HCT116 (cell line): Measurements from ENCODE around the gene THSD4. TPM values are rescaled to one million over a fixed set of nuclear protein-coding genes. Genes with fewer than 3 reads are reported as not detected.

ENCODE experiments used
- ATAC-seq: fragments of 200-7000 bp; cut with Tn5 transposase; 2 replicates; pipeline ENCODE4 v1.9.1; 2020; ENCODE audit warnings: mild to moderate bottlenecking, moderate library complexity
- BruUV-seq: library from RNA; stranded (reverse); fragments of 400-500 nt; replicated peaks from 2 replicates; lab custom pipeline; 2021; lab: Mats Ljungman, UMichigan
- CTCF ChIA-PET: fragments of 300-600 bp; sonication (Branson Sonifier 250); formaldehyde crosslinking; loops from one replicate; lab custom pipeline; 2021; ENCODE audit warnings: antibody characterized with exemption; lab: Charles Lee
- POLR2A ChIA-PET: fragments of 300-600, 350-600 bp; sonication (Branson Sonifier 250); formaldehyde crosslinking; loops from one replicate; lab custom pipeline; 2021; ENCODE audit warnings: antibody characterized with exemption; lab: Charles Lee
- RAD21 ChIA-PET, 2 experiments: fragments of 300-600 bp; sonication (Branson Sonifier 250); formaldehyde crosslinking; loops; one replicate each; lab custom pipeline; 2023; ENCODE audit warnings: low total read pairs in 2 of 2; ENCODE audit not compliant: uncharacterized antibody in 2 of 2, unreplicated experiment in 2 of 2, low non-redundant PET in 1 of 2; lab: Charles Lee
- DNase-seq: peaks from one replicate; pipeline ENCODE4 v3.0.0-alpha.2; 2010; ENCODE audit warnings: low read depth, low spot score
- H2AFZ ChIP-seq: fragments of 200-600 bp; shearing (Covaris generic), sonication (generic); 2 replicates; pipeline ENCODE4 v1.6.1; 2017; ENCODE audit warnings: low read depth, mixed run types, mixed read lengths, antibody characterized with exemption, low read length; ENCODE audit not compliant: poor library complexity, severe bottlenecking
- H3K27ac ChIP-seq: 2 replicates; pipeline ENCODE4 v1.5.1; 2012; ENCODE audit warnings: low read depth, low read length
- H3K27me3 ChIP-seq: fragments of 200-600 bp; sonication (generic); 2 replicates; pipeline ENCODE4 v1.6.1; 2016; ENCODE audit warnings: mixed run types, low read length, mixed read lengths; ENCODE audit not compliant: insufficient read depth
- H3K36me3 ChIP-seq, 2 experiments: fragments of 200-500 bp in 1 of 2; fragments of 200-600 bp in 1 of 2; sonication (Bioruptor generic) in 1 of 2; sonication (generic) in 1 of 2; 2 replicates each; pipeline versions ENCODE4 v1.5.1 to v1.6.1; 2014 to 2016; ENCODE audit warnings: low read length in 2 of 2, inconsistent platforms in 1 of 2, mixed read lengths in 1 of 2, mixed run types in 1 of 2; ENCODE audit not compliant: insufficient read depth in 2 of 2, control insufficient read depth in 1 of 2
- H3K4me1 ChIP-seq, 2 experiments: fragments of 200-600 bp in 1 of 2; sonication (generic) in 1 of 2; 2 replicates each; pipeline versions ENCODE4 v1.5.1 to v1.6.1; 2012 to 2017; ENCODE audit warnings: low read length in 2 of 2, inconsistent platforms in 1 of 2, mild to moderate bottlenecking in 1 of 2, mixed read lengths in 1 of 2, mixed run types in 1 of 2, moderate library complexity in 1 of 2; ENCODE audit not compliant: insufficient read depth in 2 of 2, control insufficient read depth in 1 of 2
- H3K4me2 ChIP-seq: fragments of 200-600 bp; sonication (generic); 2 replicates; pipeline ENCODE4 v1.6.1; 2017; ENCODE audit warnings: mixed run types, low read length, mixed read lengths
- H3K4me3 ChIP-seq, 2 experiments: fragments of 200-600 bp in 1 of 2; sonication (generic) in 1 of 2; replicated peaks in 1 of 2; 2 replicates each; pipeline ENCODE4 v1.5.1; 2011 to 2016; ENCODE audit warnings: low read length in 2 of 2, control low read depth in 1 of 2, low read depth in 1 of 2, mild to moderate bottlenecking in 1 of 2, mixed read lengths in 1 of 2, mixed run types in 1 of 2
- H3K79me2 ChIP-seq: fragments of 200-600 bp; sonication (generic); 2 replicates; pipeline ENCODE4 v1.6.1; 2017; ENCODE audit warnings: mild to moderate bottlenecking, mixed run types, low read length, moderate library complexity, mixed read lengths; ENCODE audit not compliant: insufficient read depth
- H3K9ac ChIP-seq: fragments of 200-600 bp; sonication (generic); 2 replicates; pipeline ENCODE4 v1.6.1; 2016; ENCODE audit warnings: low read length, mixed read lengths
- H3K9me2 ChIP-seq: fragments of 200-600 bp; sonication (generic), shearing (Covaris generic); 2 replicates; pipeline ENCODE4 v1.6.1; 2017; ENCODE audit warnings: mixed run types, mild to moderate bottlenecking, moderate library complexity; ENCODE audit not compliant: insufficient read depth
- H3K9me3 ChIP-seq, 2 experiments: fragments of 200-500 bp in 1 of 2; fragments of 200-600 bp in 1 of 2; sonication (Bioruptor generic) in 1 of 2; sonication (generic) in 1 of 2; 2 replicates each; pipeline ENCODE4 v1.6.1; 2014 to 2017; ENCODE audit warnings: low read length in 2 of 2, mixed read lengths in 2 of 2, inconsistent platforms in 1 of 2, low read depth in 1 of 2, mild to moderate bottlenecking in 1 of 2, mixed run types in 1 of 2, moderate library complexity in 1 of 2; ENCODE audit not compliant: control insufficient read depth in 1 of 2, insufficient read depth in 1 of 2
- H4K20me1 ChIP-seq: fragments of 200-600 bp; sonication (generic), shearing (Covaris generic); 2 replicates; pipeline ENCODE4 v1.6.1; 2017; ENCODE audit warnings: mixed run types, mild to moderate bottlenecking, moderate library complexity; ENCODE audit not compliant: insufficient read depth
- ATF3 ChIP-seq: IDR thresholded peaks from 2 replicates; pipeline ENCODE4 v1.6.1; 2012
- CBX3 ChIP-seq: IDR thresholded peaks from 2 replicates; pipeline ENCODE4 v1.6.1; 2012; ENCODE audit warnings: low read depth
- CEBPB ChIP-seq: IDR thresholded peaks from 2 replicates; pipeline ENCODE4 v1.6.1; 2012; ENCODE audit warnings: low read depth
- CTCF ChIP-seq, 3 experiments: fragments of 200-600 bp in 1 of 3; sonication (generic) in 1 of 3; IDR thresholded peaks in 2 of 3; conservative IDR thresholded peaks in 1 of 3; 2 replicates each; pipeline ENCODE4 v1.5.1; 2012 to 2017; ENCODE audit warnings: low read depth in 2 of 3, low read length in 2 of 3, antibody characterized with exemption in 1 of 3, borderline replicate concordance in 1 of 3, control low read depth in 1 of 3, mild to moderate bottlenecking in 1 of 3, mixed read lengths in 1 of 3, mixed run types in 1 of 3, moderate library complexity in 1 of 3; ENCODE audit not compliant: insufficient read depth in 1 of 3
- EGR1 ChIP-seq: IDR thresholded peaks from 2 replicates; pipeline ENCODE4 v1.6.1; 2012; ENCODE audit warnings: low read depth
- ELF1 ChIP-seq: IDR thresholded peaks from 2 replicates; pipeline ENCODE4 v1.6.1; 2012; ENCODE audit warnings: low read depth, borderline replicate concordance
- EZH2 ChIP-seq: fragments of 200-600 bp; sonication (generic); IDR thresholded peaks from 2 replicates; pipeline ENCODE4 v1.6.1; 2017; ENCODE audit warnings: antibody characterized with exemption, mixed run types
- EZH2phosphoT487 ChIP-seq: fragments of 200-600 bp; IDR thresholded peaks from 2 replicates; pipeline ENCODE4 v1.6.1; 2018; ENCODE audit warnings: antibody characterized with exemption, borderline replicate concordance
- FOSL1 ChIP-seq: IDR thresholded peaks from 2 replicates; pipeline ENCODE4 v1.6.1; 2012; ENCODE audit warnings: low read depth
- JUND ChIP-seq: IDR thresholded peaks from 2 replicates; pipeline ENCODE4 v1.6.1; 2012
- MAX ChIP-seq: IDR thresholded peaks from 2 replicates; pipeline ENCODE4 v1.6.1; 2012
- POLR2A ChIP-seq: IDR thresholded peaks from 2 replicates; pipeline ENCODE4 v1.7.0; 2011; ENCODE audit warnings: borderline replicate concordance; ENCODE audit not compliant: insufficient read depth, insufficient read length; ENCODE audit errors: extremely low read depth
- POLR2AphosphoS5 ChIP-seq: IDR thresholded peaks from 2 replicates; pipeline ENCODE4 v1.6.1; 2011; ENCODE audit warnings: mild to moderate bottlenecking, low read depth, low read length, moderate library complexity
- REST ChIP-seq: IDR thresholded peaks from 2 replicates; pipeline ENCODE4 v1.6.1; 2012; ENCODE audit warnings: low read depth
- SIN3A ChIP-seq: IDR thresholded peaks from 2 replicates; pipeline ENCODE4 v1.6.1; 2012; ENCODE audit warnings: low read depth
- SP1 ChIP-seq: IDR thresholded peaks from 2 replicates; pipeline ENCODE4 v1.6.1; 2012; ENCODE audit warnings: low read depth
- ZFX ChIP-seq: fragments of 450-650 bp; IDR thresholded peaks from 2 replicates; pipeline ENCODE4 v1.6.1; 2017
- intact Hi-C: fragments of 100-400 bp; cut with micrococcal nuclease; formaldehyde crosslinking; loops from 2 replicates; pipeline ENCODE4 v1.10.0; 2022
- total RNA-seq: library from RNA; stranded (reverse); gene quantifications from one replicate; pipeline ENCODE4 v1.2.1, GENCODE V29; 2021; ENCODE audit not compliant: unreplicated experiment
- TF ChIP-seq, protein P1 (sequence below): IDR thresholded peaks from 2 replicates; pipeline ENCODE4 v1.6.1; 2011; ENCODE audit warnings: mild to moderate bottlenecking, low read length, moderate library complexity; ENCODE audit not compliant: insufficient replicate concordance; ENCODE audit errors: extremely low read depth

The THSD4 gene
- total RNA-seq, 1 experiment from 2014 or later: 30.5 TPM

DNA sequence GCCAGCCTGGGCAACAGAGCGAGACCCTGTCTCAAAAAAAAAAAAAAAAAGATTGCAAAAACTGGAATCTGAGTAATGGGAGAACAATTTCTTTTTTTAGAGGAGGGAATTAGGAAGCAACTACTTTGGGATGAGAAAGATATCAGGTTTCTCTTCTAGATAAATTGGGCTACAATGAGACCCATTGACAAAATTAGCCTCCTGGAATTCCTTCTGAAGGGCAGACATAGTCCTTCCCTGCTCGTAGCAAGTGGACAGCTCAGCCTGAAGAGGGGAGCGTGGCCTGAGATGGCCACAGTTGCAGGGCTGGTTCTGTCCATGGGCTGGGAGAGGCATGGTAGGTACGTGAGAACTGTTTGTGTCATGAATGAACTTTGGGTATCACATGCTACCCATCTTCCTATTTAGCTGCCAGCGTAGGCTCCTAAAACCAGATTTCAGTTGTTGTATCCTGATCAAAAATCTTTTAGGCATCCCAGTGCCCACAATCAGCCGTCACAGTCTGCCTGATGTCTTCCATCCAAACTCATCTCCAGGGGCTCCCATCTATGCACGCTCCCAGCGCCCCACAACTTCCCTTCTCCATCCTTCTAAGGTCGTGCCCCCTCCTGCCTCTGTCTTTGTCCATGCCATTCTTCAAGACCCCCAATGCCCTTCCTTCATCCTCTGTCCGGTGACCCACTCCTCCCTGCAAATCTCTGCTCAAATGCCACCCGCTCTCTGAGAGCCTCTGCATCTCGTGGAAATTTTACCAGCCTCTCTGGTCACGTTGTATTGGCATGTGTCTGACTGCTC, 603.0 kb downstream of the THSD4 start:
- TF ChIP-seq JUND (no peak), EGR1 (no peak), POLR2AphosphoS5 (no peak), EZH2 (no peak), MAX (no peak), SIN3A (no peak), REST (no peak), ATF3 (no peak), EZH2phosphoT487 (no peak), ELF1 (no peak), SP1 (no peak), CTCF (IDR thresholded peaks at IDR 0.05 in 2 of 3, conservative IDR thresholded peaks at IDR 0.05 in 1 of 3; ENCODE audit: borderline replicate concordance in 1 of 3, insufficient read depth in 1 of 3, low read depth in 2 of 3, low read length in 2 of 3) (no peak), CEBPB (no peak), CBX3 (no peak), ZFX (no peak), FOSL1 (no peak), POLR2A (no peak)
- TF ChIP-seq, protein P1, sequence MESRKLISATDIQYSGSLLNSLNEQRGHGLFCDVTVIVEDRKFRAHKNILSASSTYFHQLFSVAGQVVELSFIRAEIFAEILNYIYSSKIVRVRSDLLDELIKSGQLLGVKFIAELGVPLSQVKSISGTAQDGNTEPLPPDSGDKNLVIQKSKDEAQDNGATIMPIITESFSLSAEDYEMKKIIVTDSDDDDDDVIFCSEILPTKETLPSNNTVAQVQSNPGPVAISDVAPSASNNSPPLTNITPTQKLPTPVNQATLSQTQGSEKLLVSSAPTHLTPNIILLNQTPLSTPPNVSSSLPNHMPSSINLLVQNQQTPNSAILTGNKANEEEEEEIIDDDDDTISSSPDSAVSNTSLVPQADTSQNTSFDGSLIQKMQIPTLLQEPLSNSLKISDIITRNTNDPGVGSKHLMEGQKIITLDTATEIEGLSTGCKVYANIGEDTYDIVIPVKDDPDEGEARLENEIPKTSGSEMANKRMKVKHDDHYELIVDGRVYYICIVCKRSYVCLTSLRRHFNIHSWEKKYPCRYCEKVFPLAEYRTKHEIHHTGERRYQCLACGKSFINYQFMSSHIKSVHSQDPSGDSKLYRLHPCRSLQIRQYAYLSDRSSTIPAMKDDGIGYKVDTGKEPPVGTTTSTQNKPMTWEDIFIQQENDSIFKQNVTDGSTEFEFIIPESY: no peak
- TF ChIP-seq, all 23 proteins: peak for 0
- DNase-seq: no peak

More for the DNA sequence above, 603.0 kb downstream of the THSD4 start:
- Histone ChIP-seq H3K9me2 (no peaks in the 10 kb centered on the region), H3K27me3 (no peaks in the 10 kb centered on the region), H3K4me3 (no peak overlapping the region), H3K9me3 (no peaks in the 10 kb centered on the region), H3K9ac (no peak overlapping the region), H3K36me3 (no peaks in the 10 kb centered on the region), H3K79me2 (no peaks in the 10 kb centered on the region), H2AFZ (no peak overlapping the region), H3K4me2 (no peak overlapping the region), H3K27ac (no peak overlapping the region), H3K4me1 (peaks cover 0 to 8% of the 10 kb centered on the region in 2 experiments; a peak in 3 of 4 replicates), H4K20me1 (no peaks in the 10 kb centered on the region)
- ATAC-seq: no peak
- intact Hi-C loops: no loop called here
- BruUV-seq: no TSS peak
- CTCF ChIA-PET: no interaction called here
- RAD21 ChIA-PET: no interaction called here
- POLR2A ChIA-PET: no interaction called here
